Large intestine (tissue), 3 donors: ENCODE results near the gene RUNDC3A. TPM values are rescaled to one million over a fixed set of nuclear protein-coding genes. Genes with fewer than 3 reads are reported as not detected.

Experiments
- DNase-seq, 2 donors: peaks; one replicate each; pipeline versions ENCODE4 v3.0.0 to v3.0.0-alpha.2; 2013
- H3K27ac ChIP-seq: one replicate; pipeline ENCODE4 v1.5.1; 2013; ENCODE audit warnings: low read length
- H3K27me3 ChIP-seq: 2 replicates; pipeline ENCODE4 v1.6.1; 2013; ENCODE audit warnings: low read length; ENCODE audit not compliant: control insufficient read depth, insufficient read depth
- H3K36me3 ChIP-seq: 2 replicates; pipeline ENCODE4 v1.6.1; 2013; ENCODE audit warnings: low read length; ENCODE audit not compliant: control insufficient read depth, insufficient read depth
- H3K4me1 ChIP-seq: one replicate; pipeline ENCODE4 v1.6.1; 2013; ENCODE audit warnings: low read length; ENCODE audit not compliant: control insufficient read depth, insufficient read depth
- H3K4me3 ChIP-seq: one replicate; pipeline ENCODE4 v1.5.1; 2013; ENCODE audit warnings: low read length
- H3K9me3 ChIP-seq: one replicate; pipeline ENCODE4 v1.6.1; 2013; ENCODE audit warnings: mild to moderate bottlenecking, low read depth, low read length, moderate library complexity; ENCODE audit not compliant: control insufficient read depth
- WGBS: methylation state at CpG from one replicate; pipeline ENCODE4 v1.1.5; 2013; ENCODE audit warnings: low lambda C conversion rate; ENCODE audit not compliant: insufficient coverage; 5-methylcytosine and 5-hydroxymethylcytosine counted together
- polyA plus RNA-seq: library from polyadenylated mRNA; unstranded; fragments of 120-200 nt; gene quantifications from one replicate; pipeline ENCODE4 v1.2.1, GENCODE V29; 2013

RUNDC3A gene
- polyA plus RNA-seq, 1 donor: 17.2 TPM

DNA sequence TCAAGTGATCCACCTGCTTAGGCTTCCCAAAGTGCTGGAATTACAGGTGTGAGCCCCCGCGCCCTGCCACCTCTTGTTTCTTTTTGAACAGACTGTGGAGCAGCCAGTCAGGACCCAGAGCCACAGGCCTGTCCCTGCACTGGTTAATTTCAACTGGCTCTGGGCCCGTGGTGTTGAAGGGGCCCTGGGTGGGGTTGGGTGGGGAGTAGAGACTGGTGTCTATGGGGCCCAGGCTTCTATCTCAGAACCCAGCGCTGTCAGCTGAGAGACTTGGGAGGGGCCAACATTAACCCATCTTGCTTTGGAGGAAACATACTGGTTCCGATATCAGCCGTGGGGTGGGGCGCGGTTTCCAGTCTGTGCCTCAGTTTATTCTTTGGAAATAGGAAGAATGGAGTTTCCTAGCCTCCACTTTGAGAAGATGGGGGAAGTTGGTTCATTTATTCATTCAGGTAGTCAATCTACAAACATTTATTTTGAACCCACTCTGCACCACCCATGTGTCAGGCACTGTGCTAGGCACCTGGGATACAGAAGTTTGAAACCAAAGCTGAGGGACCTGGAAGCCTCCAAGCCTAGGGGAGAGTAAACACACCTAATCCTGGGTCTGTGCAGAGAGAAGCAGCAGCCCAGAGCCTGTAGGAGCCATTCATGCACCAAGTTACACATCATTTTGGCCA, 24.9 kb upstream of the RUNDC3A start:
- Histone ChIP-seq H3K27me3 (peaks cover under 1% of the 10 kb centered on the region), H3K4me1 (peaks cover 9% of the 10 kb centered on the region), H3K4me3 (no peak overlapping the region), H3K27ac (no peak overlapping the region), H3K9me3 (no peaks in the 10 kb centered on the region), H3K36me3 (no peaks in the 10 kb centered on the region)
- WGBS: no CpG with 5 or more reads among the region's 8 CpGs
- DNase-seq: no peak

- Histone ChIP-seq H3K9me3 (no peaks in the 10 kb centered on the region), H3K4me3 (no peak overlapping the region)
- no CpG with 5 or more reads among the region's 4 CpGs for WGBS
Observed at GRCh38 chr17:44284024-44284400, 24.4 kb upstream of the RUNDC3A start.

GRCh38 chr17:44287651-44288050, 20.8 kb upstream of the RUNDC3A start:
- no peak overlapping the region for H3K27ac ChIP-seq

More at GRCh38 chr17:44284024-44284400, 24.4 kb upstream of the RUNDC3A start:
- no peak for DNase-seq
- H3K27me3 ChIP-seq: peaks cover 2% of the 10 kb centered on the region
- no peaks in the 10 kb centered on the region for H3K36me3 ChIP-seq
- no peak overlapping the region for H3K27ac ChIP-seq
- peaks cover 9% of the 10 kb centered on the region for H3K4me1 ChIP-seq

DNA sequence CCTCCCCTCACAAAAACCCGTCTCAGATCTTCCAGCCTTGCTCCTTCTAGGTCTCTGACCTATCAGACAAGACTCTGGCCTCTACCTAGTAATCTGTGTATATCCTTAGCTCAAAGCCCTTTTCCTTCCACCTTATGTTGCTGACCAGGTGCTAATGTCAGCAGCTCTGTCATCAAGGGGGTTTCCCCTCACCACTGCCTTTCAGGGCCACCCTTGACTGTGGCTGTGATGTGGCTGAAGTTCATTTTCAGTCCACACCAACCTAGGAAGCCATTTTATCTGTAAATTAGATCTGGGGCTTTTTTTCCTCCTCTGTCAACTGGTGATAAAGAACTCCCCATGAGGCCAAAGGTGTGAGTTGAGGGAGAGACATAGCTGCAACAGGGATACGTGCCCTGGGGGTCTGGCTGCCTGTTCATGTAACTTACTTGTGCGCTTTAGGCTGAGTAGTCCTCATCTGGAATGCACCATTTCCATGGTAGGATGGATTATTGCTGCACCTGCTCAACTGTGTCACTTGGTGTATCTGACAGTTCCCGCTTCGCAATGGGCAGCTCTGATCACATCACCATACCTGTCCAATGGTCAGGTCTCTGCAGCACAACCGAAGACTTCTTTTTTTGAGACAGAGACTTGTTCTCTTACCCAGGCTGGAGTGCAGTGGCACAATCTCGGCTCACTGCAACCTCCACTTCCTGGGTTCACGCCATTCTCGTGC, 14.7 kb upstream of the RUNDC3A start:
- no peak for DNase-seq
- H3K36me3 ChIP-seq: no peaks in the 10 kb centered on the region
- WGBS: no CpG with 5 or more reads among the region's 9 CpGs
- peaks cover 6% of the 10 kb centered on the region for H3K27me3 ChIP-seq
- H3K4me3 ChIP-seq: no peak overlapping the region
- no peaks in the 10 kb centered on the region for H3K4me1 ChIP-seq
- H3K9me3 ChIP-seq: no peaks in the 10 kb centered on the region
- no peak overlapping the region for H3K27ac ChIP-seq

More at GRCh38 chr17:44287651-44288050, 20.8 kb upstream of the RUNDC3A start:
- Histone ChIP-seq H3K4me3 (no peak overlapping the region), H3K27me3 (peaks cover 2% of the 10 kb centered on the region), H3K9me3 (no peaks in the 10 kb centered on the region), H3K36me3 (no peaks in the 10 kb centered on the region), H3K4me1 (no peaks in the 10 kb centered on the region)
- WGBS: 88% methylated on average over 4 of the region's 8 CpGs
- no peak for DNase-seq

DNA sequence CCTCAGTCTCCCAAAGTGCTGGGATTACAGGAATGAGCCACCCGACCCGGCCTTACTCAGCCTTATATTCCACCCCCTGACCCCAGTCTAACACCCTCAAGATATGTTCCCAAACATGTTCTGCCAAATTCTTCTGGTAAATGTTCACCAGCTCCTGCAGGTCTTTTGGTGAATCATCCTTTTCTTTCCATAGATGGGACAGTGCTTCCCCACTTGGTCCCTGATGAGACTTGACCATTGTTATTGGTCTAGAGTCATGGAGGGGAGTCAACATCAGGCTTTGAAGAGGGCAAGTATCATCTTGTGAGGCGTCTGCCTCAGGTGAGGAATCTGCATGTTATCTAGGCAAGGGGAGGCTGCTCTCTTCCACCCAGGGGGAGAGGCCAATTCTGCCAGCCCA, 10.4 kb upstream of the RUNDC3A start:
- Histone ChIP-seq H3K27ac (no peak overlapping the region), H3K4me3 (no peak overlapping the region), H3K36me3 (no peaks in the 10 kb centered on the region), H3K27me3 (peaks cover 12% of the 10 kb centered on the region), H3K9me3 (no peaks in the 10 kb centered on the region), H3K4me1 (no peaks in the 10 kb centered on the region)
- no peak for DNase-seq
- no CpG with 5 or more reads among the region's 3 CpGs for WGBS

GRCh38 chr17:44304651-44305050, 3.8 kb upstream of the RUNDC3A start:
- Histone ChIP-seq H3K4me3 (no peak overlapping the region), H3K9me3 (no peaks in the 10 kb centered on the region), H3K27me3 (peaks cover 21% of the 10 kb centered on the region), H3K36me3 (no peaks in the 10 kb centered on the region), H3K4me1 (peaks cover 14% of the 10 kb centered on the region), H3K27ac (no peak overlapping the region)
- DNase-seq: no peak

- Histone ChIP-seq H3K4me3 (peak overlapping the region; percentile 38), H3K27ac (peak overlapping the region; percentile 40), H3K9me3 (no peaks in the 10 kb centered on the region), H3K4me1 (peaks cover 14% of the 10 kb centered on the region), H3K36me3 (no peaks in the 10 kb centered on the region), H3K27me3 (peaks cover 15% of the 10 kb centered on the region)
- no CpG with 5 or more reads among the region's 26 CpGs for WGBS
- DNase-seq: peak in 1 of 2 donors; percentile 50
Observed at GRCh38 chr17:44307387-44308186, 814 bp upstream of the RUNDC3A start.

DNA sequence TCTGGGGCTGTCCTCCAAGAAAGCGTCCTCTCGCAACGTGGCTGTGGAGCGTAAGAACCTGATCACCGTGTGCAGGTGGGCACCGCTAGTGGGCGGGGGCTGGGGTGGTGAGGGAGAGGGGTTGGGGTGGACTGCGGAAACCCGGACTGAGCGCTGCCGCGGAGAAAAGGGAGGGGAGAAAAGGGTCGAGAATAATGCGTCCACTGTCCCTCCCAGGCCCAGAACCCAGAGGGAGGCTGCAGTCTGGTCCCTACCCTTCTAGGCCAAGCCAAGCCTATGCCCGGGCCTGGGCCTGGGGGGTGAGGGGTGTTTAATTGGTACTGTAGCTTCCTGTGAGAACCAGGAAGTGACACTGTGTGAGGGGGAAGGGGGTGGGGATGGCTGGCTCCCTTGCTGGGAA, 464 bp downstream of the RUNDC3A start:
- Histone ChIP-seq H3K27me3 (peaks cover 17% of the 10 kb centered on the region), H3K27ac (no peak overlapping the region), H3K9me3 (no peaks in the 10 kb centered on the region), H3K4me1 (peaks cover 20% of the 10 kb centered on the region), H3K4me3 (peak overlapping the region; percentile 39), H3K36me3 (no peaks in the 10 kb centered on the region)
- DNase-seq: peak in 1 of 2 donors; percentile 33
- WGBS: no CpG with 5 or more reads among the region's 15 CpGs

GRCh38 chr17:44309472-44309871, 1.1 kb downstream of the RUNDC3A start:
- Histone ChIP-seq H3K27me3 (peaks cover 23% of the 10 kb centered on the region), H3K9me3 (no peaks in the 10 kb centered on the region), H3K27ac (no peak overlapping the region), H3K36me3 (no peaks in the 10 kb centered on the region), H3K4me3 (no peak overlapping the region), H3K4me1 (peaks cover 20% of the 10 kb centered on the region)
- no CpG with 5 or more reads among the region's 5 CpGs for WGBS
- no peak for DNase-seq

DNA sequence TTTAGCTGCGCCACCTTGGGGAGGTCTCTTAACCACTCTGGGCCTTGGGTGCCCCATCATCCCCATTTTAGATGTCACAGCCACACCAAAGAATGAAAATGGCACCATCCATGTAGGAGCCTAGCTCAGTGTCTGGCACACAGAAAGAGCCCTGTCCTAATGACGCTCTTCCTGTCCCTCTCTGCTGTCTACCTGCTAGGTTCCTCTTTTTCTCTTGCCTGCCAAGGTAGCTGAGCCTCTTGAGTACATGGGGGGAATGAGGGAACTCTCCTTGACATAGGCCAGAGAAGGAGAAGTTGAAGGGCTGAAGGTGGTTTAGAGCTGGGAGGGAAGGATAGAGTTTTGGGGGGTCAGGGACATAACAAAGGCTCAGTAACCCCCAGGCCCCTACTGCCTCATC, 1.8 kb downstream of the RUNDC3A start:
- no CpG with 5 or more reads among the region's 2 CpGs for WGBS
- Histone ChIP-seq H3K4me3 (no peak overlapping the region), H3K27me3 (peaks cover 29% of the 10 kb centered on the region), H3K9me3 (no peaks in the 10 kb centered on the region), H3K4me1 (peaks cover 20% of the 10 kb centered on the region), H3K27ac (no peak overlapping the region), H3K36me3 (no peaks in the 10 kb centered on the region)
- DNase-seq: no peak
